HG02870 (cell line): ENCODE data around the gene RBM12.

ENCODE experiments used
- ATAC-seq: cut with Tn5 transposase; IDR thresholded peaks from one replicate; pipeline ENCODE4 v1.9.1; 2021; ENCODE audit warnings: mild to moderate bottlenecking, moderate library complexity; ENCODE audit not compliant: unreplicated experiment

Gene RBM12

DNA sequence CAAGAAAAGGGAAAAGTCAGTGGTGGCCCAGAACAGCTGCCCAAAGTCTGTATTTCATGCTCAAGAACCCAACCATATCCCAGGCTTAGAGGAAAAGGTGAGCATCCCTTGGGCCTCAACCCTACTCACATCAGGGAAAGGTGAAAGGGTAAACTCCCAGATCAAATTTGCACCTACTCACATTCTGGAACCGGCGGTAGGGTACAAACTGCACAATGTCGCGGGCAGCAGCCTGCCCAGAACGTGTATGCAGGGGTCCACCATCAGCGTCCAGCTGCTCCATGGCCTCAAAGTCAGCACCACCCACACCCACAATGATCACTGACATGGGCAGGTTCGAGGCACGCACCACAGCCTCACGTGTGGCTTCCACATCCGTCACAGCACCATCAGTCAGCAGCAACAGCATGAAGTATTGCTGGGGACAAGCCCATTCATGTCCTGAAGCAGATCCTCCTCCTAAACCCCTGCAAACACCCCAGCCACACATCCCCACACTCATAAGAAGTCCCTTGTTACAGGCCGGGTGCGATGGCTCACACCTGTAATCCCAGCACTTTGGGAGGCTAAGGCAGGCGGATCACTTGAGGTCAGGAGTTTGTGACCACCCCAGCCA is 38.2 kb downstream of the RBM12 start:
- no peak for ATAC-seq

DNA sequence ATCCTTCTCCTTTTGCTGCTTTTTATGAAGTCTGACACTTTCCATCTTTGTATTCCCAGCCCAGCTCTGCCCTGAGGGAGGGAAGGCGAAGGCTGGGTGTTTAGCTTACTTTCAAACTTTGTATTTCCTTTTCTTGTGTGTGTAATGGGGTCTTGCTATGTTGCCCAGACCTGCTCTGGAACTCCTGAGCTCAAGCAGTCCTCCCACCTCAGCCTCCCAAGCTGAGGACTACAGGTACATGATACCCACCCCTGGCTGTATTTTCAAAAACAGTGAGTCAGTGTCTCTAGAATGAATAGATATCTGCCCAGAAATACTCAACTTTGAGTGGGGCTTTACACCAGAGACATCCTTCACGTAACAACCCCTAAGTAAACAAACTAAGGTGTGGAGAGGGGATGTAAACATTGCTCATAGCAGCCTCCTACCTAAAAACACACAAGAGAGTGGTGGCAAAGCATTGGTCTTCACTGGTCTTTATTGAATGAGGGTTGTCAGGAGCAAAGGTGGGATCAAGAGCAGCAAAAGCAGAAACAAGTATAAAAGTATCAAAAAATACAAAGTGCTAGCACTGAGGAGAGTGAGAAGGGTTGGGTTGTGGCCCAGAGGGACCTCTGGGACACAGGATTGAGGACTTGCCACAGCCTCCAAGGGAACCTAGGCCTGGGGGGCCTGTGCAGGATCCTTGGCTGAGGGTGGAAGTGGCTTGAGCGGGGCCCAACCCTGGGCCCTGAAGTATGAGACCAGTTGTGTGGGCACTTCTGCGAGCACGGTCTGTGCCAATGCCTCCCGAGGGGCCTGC is 38.9 kb downstream of the RBM12 start:
- ATAC-seq, result no peak

DNA sequence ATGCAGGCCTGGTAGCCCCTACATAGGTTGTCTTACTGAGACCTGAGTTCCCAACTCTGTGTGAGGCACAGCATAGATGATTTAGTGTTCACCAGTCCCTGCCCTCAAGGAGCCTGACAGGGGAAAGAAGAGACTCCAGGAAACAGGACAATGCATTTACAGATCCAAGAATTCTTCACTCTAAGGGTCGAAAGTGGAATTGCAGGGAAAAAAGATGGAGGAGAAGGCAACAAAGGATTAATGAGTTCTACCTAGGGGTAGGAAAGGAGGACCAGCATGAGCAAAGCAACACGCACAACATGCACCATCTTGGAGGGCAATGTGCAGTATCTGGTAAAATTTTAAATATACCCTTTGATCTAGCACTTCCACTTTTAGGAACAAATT is 43.1 kb downstream of the RBM12 start:
- ATAC-seq, result no peak

GRCh38 chr20:35620818-35621559 is 43.7 kb downstream of the RBM12 start:
- no peak for ATAC-seq

DNA sequence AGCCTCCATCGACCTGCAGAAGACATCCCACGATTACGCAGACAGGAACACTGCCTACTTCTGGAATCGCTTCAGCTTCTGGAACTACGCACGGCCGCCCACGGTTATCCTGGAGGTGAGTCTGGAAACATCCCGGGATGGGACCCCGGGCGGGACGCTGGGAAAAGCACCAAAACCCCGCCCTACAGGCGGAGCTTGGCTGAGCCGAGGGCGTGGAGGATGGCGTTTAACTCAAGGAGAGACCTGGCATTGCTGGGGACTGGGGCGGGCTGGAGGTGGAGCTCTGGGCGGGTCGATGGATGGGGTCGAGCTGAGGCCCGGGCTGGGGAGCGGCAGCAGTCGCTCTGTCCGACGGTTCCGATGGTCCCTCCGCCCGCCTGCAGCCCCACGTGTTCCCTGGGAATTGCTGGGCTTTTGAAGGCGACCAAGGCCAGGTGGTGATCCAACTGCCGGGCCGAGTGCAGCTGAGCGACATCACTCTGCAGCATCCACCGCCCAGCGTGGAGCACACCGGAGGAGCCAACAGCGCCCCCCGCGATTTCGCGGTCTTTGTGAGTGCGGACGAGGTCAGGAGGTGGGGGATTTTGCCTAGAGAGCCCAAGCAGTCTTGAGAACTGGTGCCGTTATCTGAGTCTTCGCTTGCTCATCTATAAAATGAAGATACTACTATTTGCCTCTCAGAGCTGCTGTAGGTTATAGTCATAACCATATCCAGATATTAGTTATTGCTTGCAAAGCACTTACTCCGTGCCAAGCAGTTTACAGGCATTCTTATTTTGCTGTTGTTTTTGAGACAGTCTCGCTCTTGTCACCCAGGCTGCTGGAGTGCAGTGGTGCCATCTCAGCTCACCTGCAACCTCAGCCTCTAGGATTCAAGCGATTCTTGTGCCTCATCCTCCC is 45.3 kb downstream of the RBM12 start:
- peak; percentile 39 for ATAC-seq

GRCh38 chr20:35618263-35619131 is 46.2 kb downstream of the RBM12 start:
- ATAC-seq, result no peak

- no peak for ATAC-seq
Measured at GRCh38 chr20:35617397-35618262, 47.1 kb downstream of the RBM12 start.

GRCh38 chr20:35616465-35617396 is 48.0 kb downstream of the RBM12 start:
- ATAC-seq, result no peak

DNA sequence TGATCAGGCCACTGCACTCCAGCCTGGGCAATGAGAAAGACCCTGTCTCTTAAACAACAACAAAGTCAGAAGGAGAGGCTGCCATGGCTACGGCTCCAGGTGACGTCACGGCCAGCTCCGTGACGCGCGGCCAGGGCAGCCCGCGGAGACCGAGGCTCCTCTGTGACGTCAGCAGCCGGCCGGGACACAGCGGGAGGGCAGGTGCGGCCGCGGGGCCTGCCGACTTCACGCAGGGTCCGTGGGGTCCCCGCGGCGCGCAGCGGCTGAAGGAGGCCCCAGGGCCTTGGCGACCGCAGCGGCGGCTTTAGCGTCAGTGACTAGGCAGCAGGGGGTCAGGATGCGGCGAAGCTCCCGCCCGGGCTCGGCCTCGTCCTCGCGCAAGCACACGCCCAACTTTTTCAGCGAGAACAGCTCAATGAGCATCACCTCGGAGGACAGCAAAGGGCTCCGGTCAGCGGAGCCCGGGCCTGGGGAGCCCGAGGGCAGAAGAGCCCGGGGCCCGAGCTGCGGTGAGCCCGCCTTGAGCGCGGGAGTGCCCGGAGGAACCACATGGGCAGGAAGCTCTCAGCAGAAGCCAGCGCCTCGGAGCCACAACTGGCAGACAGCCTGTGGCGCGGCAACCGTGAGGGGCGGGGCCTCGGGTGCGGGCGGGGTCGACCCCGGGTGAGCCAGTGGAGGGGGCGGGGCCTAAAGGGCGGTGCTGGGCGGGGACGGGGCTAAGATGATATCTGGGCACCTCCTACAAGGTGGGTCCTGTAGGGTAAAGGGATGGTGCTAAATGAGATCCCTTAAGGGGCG is 48.8 kb downstream of the RBM12 start, which contains the start of gene SPAG4:
TSS of gene SPAG4 (plus strand) at position 163 of the 798 bp plus-strand sequence. CDS start at position 338, 175 bp downstream.
- peak; percentile 60 for ATAC-seq

DNA sequence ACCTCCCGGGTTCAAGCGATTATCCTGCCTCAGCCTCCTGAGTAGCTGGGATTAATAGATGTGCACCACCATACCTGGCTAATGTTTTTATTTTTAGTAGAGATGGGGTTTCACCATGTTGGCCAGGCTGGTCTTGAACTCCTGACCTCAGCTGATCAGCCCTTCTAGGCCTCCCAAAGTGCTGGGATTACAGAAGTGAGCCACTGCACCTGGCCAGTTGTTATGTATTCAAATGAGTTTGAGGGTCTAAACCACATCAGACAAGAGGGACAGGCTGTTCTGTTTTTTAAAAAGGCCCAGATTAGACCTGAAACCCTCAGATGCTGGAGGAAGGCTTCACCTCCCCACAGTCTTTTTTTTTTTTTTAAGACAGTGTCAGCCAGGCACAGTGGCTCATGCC is 53.2 kb downstream of the RBM12 start:
- peak; percentile 44 for ATAC-seq

DNA sequence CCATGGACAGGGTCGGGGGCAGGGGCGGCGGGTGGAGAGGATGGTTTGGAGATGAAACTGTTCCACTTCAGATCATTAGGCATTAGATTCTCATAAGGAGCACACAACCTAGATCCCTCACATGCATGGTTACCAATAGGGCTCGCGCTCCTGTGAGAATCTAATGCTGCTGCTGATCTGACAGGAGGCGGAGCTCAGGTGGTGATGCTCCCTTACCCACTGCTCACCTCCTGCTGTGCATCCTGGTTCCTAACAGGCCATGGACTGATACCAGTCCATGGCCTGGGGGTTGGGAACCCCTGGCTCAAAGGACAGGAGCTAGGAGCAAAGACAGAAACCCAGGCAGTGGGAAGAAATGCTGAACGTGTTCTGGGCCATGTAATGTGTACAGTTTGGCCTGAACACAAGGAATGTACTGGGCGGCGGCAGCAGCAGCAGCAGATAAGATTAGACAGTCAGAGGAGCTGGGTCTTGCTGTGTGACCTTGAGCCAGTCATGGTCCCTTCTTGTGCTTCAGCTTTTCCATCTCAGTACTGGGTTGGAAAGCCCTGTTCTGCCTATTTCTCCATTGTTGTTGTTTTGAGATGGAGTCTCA is 53.8 kb downstream of the RBM12 start:
- ATAC-seq, result no peak

DNA sequence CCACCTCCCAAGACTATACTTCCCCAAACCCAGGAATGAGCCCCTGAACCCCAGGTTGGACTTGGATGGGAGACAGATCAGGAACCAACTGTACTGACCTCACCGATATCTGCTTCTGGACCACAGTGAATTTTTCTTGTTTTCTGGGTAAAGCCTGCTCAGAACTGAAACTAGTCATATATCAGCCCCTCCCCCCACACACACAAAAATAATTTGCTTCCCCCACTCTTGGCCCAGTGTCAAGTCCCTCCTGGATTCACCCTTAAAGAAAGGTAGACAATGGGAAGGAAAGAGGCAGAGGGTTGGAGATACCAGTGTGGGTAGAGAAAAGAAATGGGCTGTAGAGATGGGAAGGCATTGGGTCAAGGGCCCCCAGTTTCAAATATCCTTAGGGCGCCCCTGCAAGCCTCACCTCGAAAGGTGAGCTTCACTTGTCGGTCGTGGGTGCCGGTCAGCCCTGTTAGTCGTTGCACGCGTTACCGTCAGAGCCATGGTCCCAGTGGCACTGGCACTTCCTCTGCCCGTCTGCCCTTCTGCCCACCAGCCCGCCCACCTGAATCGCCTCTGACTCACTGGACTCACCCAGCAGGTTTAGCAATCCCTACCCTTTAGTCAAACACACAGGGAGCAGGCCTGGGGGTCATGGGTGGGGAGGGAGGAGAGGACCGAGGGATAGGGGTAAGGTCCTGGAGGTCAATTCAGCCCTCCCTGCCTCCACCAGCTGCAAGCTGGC is 57.5 kb downstream of the RBM12 start:
- ATAC-seq, result no peak

DNA sequence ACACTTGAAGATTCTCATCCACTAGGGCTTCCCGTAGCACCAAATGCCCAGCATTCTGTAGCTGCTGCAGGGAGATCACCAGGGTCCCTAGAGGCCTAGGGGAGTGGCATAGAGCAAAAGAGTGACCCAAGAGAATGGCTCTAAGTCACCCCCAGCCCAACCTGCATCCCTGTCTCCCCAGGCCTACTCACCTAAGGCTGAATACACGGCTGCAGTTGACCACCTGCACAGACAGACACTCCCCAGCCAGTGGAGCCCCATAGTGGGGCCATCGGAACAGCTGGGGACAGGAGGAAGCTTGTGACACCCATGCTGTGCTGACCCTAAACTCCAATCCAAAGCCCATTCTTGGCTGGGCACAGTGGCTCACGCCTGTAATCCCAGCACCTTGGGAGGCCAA is 58.6 kb downstream of the RBM12 start:
- no peak for ATAC-seq

DNA sequence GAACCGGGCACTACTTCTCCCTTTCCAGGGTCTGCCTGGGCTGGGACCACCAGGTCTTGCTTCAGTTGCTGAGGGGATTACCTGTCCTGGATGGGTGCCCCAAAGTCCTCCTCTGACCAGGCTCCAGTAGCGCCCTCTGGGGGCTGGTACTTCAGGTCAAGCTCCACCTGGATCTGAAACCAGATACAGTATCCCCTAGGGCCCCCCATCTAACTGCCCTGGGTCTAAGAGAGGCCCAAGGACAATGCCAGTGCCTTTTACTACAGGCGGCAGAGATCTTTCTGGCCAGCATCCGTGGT is 60.3 kb downstream of the RBM12 start:
- ATAC-seq, result no peak

DNA sequence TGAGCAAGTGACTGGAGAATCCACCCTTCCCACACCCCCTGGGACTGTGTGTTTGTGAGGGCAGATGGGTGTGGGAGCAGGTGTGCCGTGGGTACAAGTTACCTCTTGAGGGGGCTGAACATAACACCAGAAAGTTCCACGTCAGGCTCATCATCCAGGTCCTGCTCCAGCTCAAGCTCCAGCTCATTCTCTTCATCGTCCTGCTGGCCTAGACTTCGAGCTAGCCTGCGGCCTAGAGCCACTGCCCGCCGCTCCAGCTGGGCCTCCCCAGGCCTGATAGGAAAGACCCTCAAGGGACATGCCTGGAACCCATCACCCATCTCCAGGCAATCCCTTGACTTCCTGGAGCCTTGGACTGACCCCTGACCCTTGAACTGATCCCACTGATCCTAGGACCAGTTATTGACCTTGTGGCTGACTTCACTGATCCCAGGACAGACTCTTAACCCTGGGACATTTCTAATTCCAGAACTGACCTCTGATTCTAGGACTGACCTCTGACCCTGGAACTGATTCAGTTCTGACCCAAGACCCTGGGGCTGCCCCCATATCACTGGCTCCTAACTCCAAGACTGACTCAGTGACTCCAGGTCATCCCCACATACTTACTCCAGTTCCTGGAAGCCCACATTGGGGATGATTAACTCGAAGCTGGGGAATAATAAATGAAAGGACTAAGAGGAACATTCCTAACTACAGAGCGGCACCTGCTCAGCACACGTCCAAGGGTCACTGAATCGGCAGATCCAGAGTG is 60.8 kb downstream of the RBM12 start:
- no peak for ATAC-seq
